Measurements from ENCODE around the gene BBS12.

GRCh38 chr4:122766950-122767349, 34.4 kb downstream of the BBS12 start:
- no peak for TF ChIP-seq EP300 (IDR thresholded peaks at IDR 0.05)
- TF ChIP-seq CTCF (IDR thresholded peaks at IDR 0.05) = no peak

Measured in esophagus muscularis mucosa (tissue), 3 donors.